H1 (cell line): ENCODE measurements around the gene BDP1. TPM values are rescaled to one million over a fixed set of nuclear protein-coding genes. Genes with fewer than 3 reads are reported as not detected.
"Not testable (repeated sequence)": the region's sequence is repeated elsewhere in the genome, so short reads cannot be mapped to it uniquely, and the experiment has no call there.

Experiments used
- CTCF ChIA-PET: fragments of 300-600 bp; sonication (Branson Sonifier 250); formaldehyde crosslinking; loops from one replicate; lab custom pipeline; 2021; ENCODE audit not compliant: partially characterized antibody; lab: Charles Lee
- POLR2A ChIA-PET: fragments of 300-600 bp; sonication (Branson Sonifier 250); formaldehyde crosslinking; loops from one replicate; lab custom pipeline; 2021; ENCODE audit warnings: inconsistent platforms; ENCODE audit not compliant: partially characterized antibody; lab: Charles Lee
- DNase-seq, 2 experiments: peaks; one replicate each; pipeline versions ENCODE4 v3.0.0 to v3.0.0-alpha.2; 2010 to 2022; ENCODE audit warnings: low spot score in 2 of 2, low read depth in 1 of 2, mixed read lengths in 1 of 2
- FAIRE-seq: peaks from 2 replicates; lab custom pipeline; 2011; peaks lifted over from hg19 to GRCh38; lab: Jason Lieb, UNC
- H2AFZ ChIP-seq: 2 replicates; pipeline ENCODE4 v1.8.1; 2012; ENCODE audit warnings: low read length, inconsistent platforms
- H2AK5ac ChIP-seq: 2 replicates; pipeline ENCODE4 v1.6.1; 2013; ENCODE audit warnings: low read depth, low read length
- H2BK120ac ChIP-seq: replicated peaks from 2 replicates; pipeline ENCODE3; 2013; ENCODE audit warnings: low read depth, low read length, inconsistent platforms
- H2BK12ac ChIP-seq: 2 replicates; pipeline ENCODE4 v1.6.1; 2013; ENCODE audit warnings: low read depth, low read length
- H2BK15ac ChIP-seq: 2 replicates; pipeline ENCODE4 v1.6.1; 2013; ENCODE audit warnings: low read length
- H2BK20ac ChIP-seq: 2 replicates; pipeline ENCODE4 v1.6.1; 2013; ENCODE audit warnings: low read length
- H2BK5ac ChIP-seq: 2 replicates; pipeline ENCODE4 v1.6.1; 2013; ENCODE audit warnings: low read depth, low read length
- H3K14ac ChIP-seq: 2 replicates; pipeline ENCODE4 v1.6.1; 2013; ENCODE audit warnings: inconsistent platforms; ENCODE audit not compliant: insufficient read length
- H3K18ac ChIP-seq: 2 replicates; pipeline ENCODE4 v1.6.1; 2013; ENCODE audit warnings: low read length; ENCODE audit errors: extremely low read depth
- H3K23ac ChIP-seq: 2 replicates; pipeline ENCODE4 v1.6.1; 2013; ENCODE audit warnings: inconsistent platforms; ENCODE audit not compliant: insufficient read length
- H3K23me2 ChIP-seq: 2 replicates; pipeline ENCODE4 v1.6.1; 2013; ENCODE audit warnings: low read depth, low read length
- H3K27ac ChIP-seq: 2 replicates; pipeline ENCODE4 v1.6.1; 2011; ENCODE audit warnings: low read depth, low read length, inconsistent platforms
- H3K27me3 ChIP-seq, 4 experiments: replicated peaks in 1 of 4; 1 replicate in 1 of 4; 2 replicates in 3 of 4; pipeline versions ENCODE4 v1.6.1 to v1.8.1; 2011 to 2013; ENCODE audit warnings: low read length in 3 of 4, mild to moderate bottlenecking in 3 of 4, inconsistent platforms in 2 of 4, mixed read lengths in 2 of 4, moderate library complexity in 1 of 4; ENCODE audit not compliant: control insufficient read depth in 3 of 4, insufficient read depth in 3 of 4; ENCODE audit errors: extremely low read depth in 1 of 4
- H3K36me3 ChIP-seq, 4 experiments: 2 replicates each; pipeline versions ENCODE4 v1.6.1 to v1.8.1; 2011 to 2013; ENCODE audit warnings: mild to moderate bottlenecking in 4 of 4, low read length in 3 of 4, moderate library complexity in 2 of 4, control low read depth in 1 of 4, inconsistent platforms in 1 of 4; ENCODE audit not compliant: insufficient read depth in 4 of 4, control insufficient read depth in 2 of 4
- H3K4ac ChIP-seq: replicated peaks from 2 replicates; pipeline ENCODE3; 2013; ENCODE audit warnings: low read length, low read depth, mixed read lengths, inconsistent platforms; ENCODE audit not compliant: insufficient read length
- H3K4me1 ChIP-seq, 4 experiments: replicated peaks in 1 of 4; 1 replicate in 1 of 4; 2 replicates in 3 of 4; pipeline versions ENCODE4 v1.6.1 to v1.8.1; 2011 to 2013; ENCODE audit warnings: low read length in 3 of 4, inconsistent platforms in 2 of 4, mixed read lengths in 1 of 4; ENCODE audit not compliant: insufficient read depth in 4 of 4, control insufficient read depth in 3 of 4
- H3K4me2 ChIP-seq, 2 experiments: 2 replicates each; pipeline versions ENCODE4 v1.6.1 to v1.8.1; 2011 to 2013; ENCODE audit warnings: low read depth in 2 of 2, low read length in 2 of 2, control low read depth in 1 of 2, inconsistent platforms in 1 of 2, mild to moderate bottlenecking in 1 of 2; ENCODE audit not compliant: insufficient read depth in 1 of 2
- H3K4me3 ChIP-seq, 4 experiments: fragments of 200-600, 300-600 bp in 1 of 4; sonication (generic), shearing (Covaris generic), sonication (Bioruptor Twin) in 1 of 4; 2 replicates each; pipeline versions ENCODE4 v1.5.1 to v1.8.1; 2011 to 2016; ENCODE audit warnings: low read length in 4 of 4, low read depth in 3 of 4, control low read depth in 2 of 4, inconsistent platforms in 2 of 4, mild to moderate bottlenecking in 2 of 4, mixed read lengths in 1 of 4, moderate library complexity in 1 of 4; ENCODE audit not compliant: insufficient read depth in 2 of 4; ENCODE audit errors: extremely low read depth in 1 of 4
- H3K56ac ChIP-seq: replicated peaks from 2 replicates; pipeline ENCODE3; 2013; ENCODE audit warnings: low read depth, mild to moderate bottlenecking, mixed read lengths, low read length, inconsistent platforms; ENCODE audit not compliant: insufficient read length
- H3K79me1 ChIP-seq: 2 replicates; pipeline ENCODE4 v1.6.1; 2013; ENCODE audit warnings: low read depth, low read length, control low read depth
- H3K79me2 ChIP-seq, 2 experiments: 2 replicates each; pipeline versions ENCODE4 v1.6.1 to v1.8.1; 2012 to 2013; ENCODE audit warnings: low read length in 2 of 2, mild to moderate bottlenecking in 2 of 2, inconsistent platforms in 1 of 2; ENCODE audit not compliant: insufficient read depth in 2 of 2, control insufficient read depth in 1 of 2
- H3K9ac ChIP-seq, 4 experiments: replicated peaks in 1 of 4; 1 replicate in 1 of 4; 2 replicates in 3 of 4; pipeline versions ENCODE4 v1.6.1 to v1.8.1; 2011 to 2013; ENCODE audit warnings: low read depth in 3 of 4, low read length in 3 of 4, control low read depth in 2 of 4, mild to moderate bottlenecking in 2 of 4, moderate library complexity in 2 of 4, inconsistent platforms in 1 of 4; ENCODE audit errors: extremely low read depth in 1 of 4
- H3K9me3 ChIP-seq, 2 experiments: 2 replicates each; pipeline versions ENCODE4 v1.6.1 to v1.8.1; 2012 to 2013; ENCODE audit warnings: mild to moderate bottlenecking in 2 of 2, moderate library complexity in 2 of 2, control low read depth in 1 of 2, inconsistent platforms in 1 of 2, low read depth in 1 of 2, low read length in 1 of 2, mixed read lengths in 1 of 2; ENCODE audit not compliant: insufficient read depth in 2 of 2
- H4K20me1 ChIP-seq, 2 experiments: replicated peaks in 1 of 2; 2 replicates each; pipeline versions ENCODE3 to v1.8.1; 2011 to 2013; ENCODE audit warnings: inconsistent platforms in 2 of 2, low read length in 2 of 2, mild to moderate bottlenecking in 1 of 2; ENCODE audit not compliant: insufficient read depth in 2 of 2, control insufficient read depth in 1 of 2
- H4K5ac ChIP-seq: 2 replicates; pipeline ENCODE4 v1.6.1; 2013; ENCODE audit warnings: low read length, low read depth, mixed read lengths, inconsistent platforms; ENCODE audit not compliant: insufficient read length
- H4K8ac ChIP-seq: 2 replicates; pipeline ENCODE4 v1.8.0; 2013; ENCODE audit warnings: mild to moderate bottlenecking, moderate library complexity, low read length, inconsistent platforms; ENCODE audit not compliant: insufficient read depth; ENCODE audit errors: extremely low read depth
- H4K91ac ChIP-seq: replicated peaks from 2 replicates; pipeline ENCODE3; 2013; ENCODE audit warnings: low read length, mixed read lengths, inconsistent platforms; ENCODE audit not compliant: insufficient read length
- WGBS, 2 experiments: shearing (Covaris generic) in 1 of 2; methylation state at CpG; one replicate each; pipeline versions ENCODE4 v1.1.6 to v1.1.7; 2013 to 2015; ENCODE audit warnings: low lambda C conversion rate in 2 of 2, mixed read lengths in 2 of 2, inconsistent platforms in 1 of 2, low coverage in 1 of 2, missing lambda C conversion rate in 1 of 2; ENCODE audit not compliant: insufficient replicate concordance in 2 of 2, insufficient coverage in 1 of 2, insufficient read length in 1 of 2; ENCODE audit errors: extremely low coverage in 1 of 2, missing lambda C conversion rate in 1 of 2; 5-methylcytosine and 5-hydroxymethylcytosine counted together
- polyA plus RNA-seq, 7 experiments: library from polyadenylated mRNA; depleted of rRNA in 3 of 7; stranded (reverse) in 5 of 7; unstranded in 2 of 7; fragments of >200 nt in 5 of 7; fragments of 200-250 nt in 2 of 7; gene quantifications; 1 replicate in 5 of 7; 2 replicates in 1 of 7; 4 replicates in 1 of 7; pipeline versions ENCODE4 v1.2.1 to v1.2.3, GENCODE V29; 2011 to 2013; ENCODE audit warnings: missing spikeins in 2 of 7, mixed read lengths in 2 of 7
- total RNA-seq: library from RNA; stranded (reverse); fragmentation: NEBNext Ultra II Directional; extraction: Animal tissue kit (Norgen Biotek cat#: 25700); gene quantifications from 2 replicates; pipeline ENCODE4 v1.2.1, GENCODE V29; 2021

Gene BDP1
- total and polyA plus RNA-seq, 2 of the 8 experiments (the other 6 are each of a cell fraction or from before 2014, with no cell fraction given), result 4.7 to 32.1 TPM

GRCh38 chr5:71571811-71572210, 116.4 kb downstream of the BDP1 start:
- H4K5ac ChIP-seq, H3K79me1 ChIP-seq, H3K18ac ChIP-seq, H4K20me1 ChIP-seq, H2BK5ac ChIP-seq, H2AFZ ChIP-seq, H3K36me3 ChIP-seq, H3K4ac ChIP-seq, H3K9me3 ChIP-seq, H4K8ac ChIP-seq, POLR2A ChIA-PET, H3K27ac ChIP-seq, H3K4me1 ChIP-seq, H3K56ac ChIP-seq, H2BK20ac ChIP-seq, H2AK5ac ChIP-seq, H2BK12ac ChIP-seq, H4K91ac ChIP-seq, H2BK15ac ChIP-seq, H3K79me2 ChIP-seq, H3K4me2 ChIP-seq, H3K23ac ChIP-seq, FAIRE-seq, H3K4me3 ChIP-seq, H3K27me3 ChIP-seq, H3K9ac ChIP-seq, H3K23me2 ChIP-seq, H3K14ac ChIP-seq, H2BK120ac ChIP-seq, DNase-seq: not testable (repeated sequence)
- CTCF ChIA-PET, result interaction anchor here (0.6 kb wide), 1 partner anchor 76 kb away, joined by 4 read pairs; no protein-coding TSS in a partner anchor
- 96% methylated on average over 7 of the region's 7 CpGs; no CpG with 5 or more reads in 1 of the 2 experiments for WGBS, 2 experiments
